Fibroblast of gingiva (primary cell): Measurements from ENCODE around the gene CIP2A.

Source experiments
- DNase-seq: peaks from one replicate; pipeline ENCODE4 v3.0.0-alpha.2; 2011; ENCODE audit warnings: low read depth

Gene CIP2A

DNA sequence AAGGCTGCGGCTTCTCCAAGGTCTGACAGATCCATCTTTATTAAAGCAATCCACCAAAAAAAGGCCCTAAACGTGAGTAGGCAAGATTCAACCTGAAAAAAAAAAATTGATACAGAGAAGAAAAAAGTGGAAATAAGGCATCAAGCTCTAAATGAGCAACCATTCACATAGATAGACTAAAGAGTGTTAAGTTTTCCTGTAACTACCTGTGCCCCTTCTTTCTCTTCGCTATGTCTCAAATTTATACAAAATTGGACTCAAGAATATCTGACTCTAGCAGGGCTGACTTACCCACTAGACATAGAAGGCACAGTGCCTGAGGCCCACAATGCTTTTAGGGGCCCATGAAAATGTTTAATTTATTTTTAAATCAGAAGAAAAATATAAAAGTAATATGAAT, 78.7 kb downstream of the CIP2A start, which contains the start of gene MYH15:
Gene MYH15, minus strand, starts transcription at position 101 of the 400 bp plus-strand sequence. Its CDS starts 66 bp downstream, at position 35.
- DNase-seq, result no peak

DNA sequence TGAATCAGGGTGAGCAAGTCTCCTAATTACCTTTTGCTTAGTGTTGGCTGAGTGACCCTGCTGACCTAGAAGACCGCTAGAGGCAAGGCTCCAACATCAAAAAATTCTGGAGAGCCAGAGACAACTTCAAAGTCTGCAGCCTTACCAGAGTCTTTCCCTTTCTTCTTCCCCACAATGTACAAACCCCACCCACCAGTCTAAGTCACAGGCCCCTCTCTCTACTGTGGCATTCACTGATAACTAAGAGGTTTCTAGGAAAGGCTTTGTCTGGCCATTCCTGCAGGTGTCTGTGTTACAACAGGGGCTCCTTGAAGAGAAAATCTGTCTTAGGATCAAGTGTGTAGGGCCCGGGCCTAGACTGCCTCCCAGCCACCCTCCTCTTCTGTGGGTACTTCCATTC, 79.4 kb downstream of the CIP2A start:
- no peak for DNase-seq

DNA sequence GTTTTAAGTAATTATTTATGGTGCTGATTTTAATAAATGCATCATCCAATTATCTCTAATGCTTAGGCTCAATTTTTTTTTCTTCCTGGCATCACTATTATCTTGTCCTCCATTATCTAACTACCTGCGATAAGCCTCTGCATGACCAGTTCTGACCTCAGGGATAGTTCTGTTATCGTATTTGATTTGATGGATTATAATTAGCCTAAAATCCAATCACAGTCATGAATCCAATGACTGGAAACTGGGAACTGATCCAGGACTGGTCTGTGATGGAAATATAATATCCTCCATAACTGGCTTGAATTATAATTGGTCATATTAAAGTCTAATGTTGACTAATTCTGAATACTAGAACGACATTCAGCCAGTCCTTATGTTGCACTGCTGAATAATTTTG, 80.0 kb downstream of the CIP2A start:
- DNase-seq, result no peak

DNA sequence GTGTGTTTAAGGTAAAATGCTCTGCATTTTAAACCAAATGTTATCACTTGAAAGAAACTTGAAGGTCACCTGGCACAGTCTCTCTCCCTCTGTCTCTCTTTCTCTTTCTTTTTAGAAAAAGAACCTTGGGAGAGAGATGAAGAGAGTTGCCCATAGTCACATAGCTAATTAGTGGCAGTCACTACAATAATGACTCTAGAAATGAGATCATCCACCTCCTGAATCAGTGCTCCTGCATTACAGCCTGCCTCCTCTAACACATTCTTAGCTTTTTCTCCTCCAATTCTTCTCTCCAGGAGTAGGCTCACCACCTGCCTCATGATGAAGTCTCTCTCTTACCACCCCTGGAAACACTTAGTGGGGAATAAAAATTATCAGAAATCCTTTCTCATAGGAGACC, 81.3 kb downstream of the CIP2A start:
- no peak for DNase-seq

DNA sequence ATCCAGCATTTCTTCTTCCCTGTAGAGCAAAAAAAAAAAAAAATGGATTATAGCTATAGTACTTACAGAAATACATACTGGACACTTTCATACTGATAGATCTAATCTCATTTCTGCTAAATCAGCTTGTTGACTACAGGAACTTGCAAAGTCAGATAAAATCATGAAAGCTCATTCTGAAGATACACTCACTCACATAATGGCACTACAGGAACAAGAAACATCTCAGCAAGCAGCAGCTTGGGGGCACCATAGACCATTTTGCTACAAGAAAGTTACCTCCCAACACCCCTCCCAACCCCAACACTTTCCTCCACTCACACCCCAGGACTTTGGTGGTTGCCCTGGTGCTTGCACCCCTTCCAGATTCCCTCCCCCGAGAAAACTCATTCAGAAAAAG, 83.4 kb downstream of the CIP2A start:
- no peak for DNase-seq

DNA sequence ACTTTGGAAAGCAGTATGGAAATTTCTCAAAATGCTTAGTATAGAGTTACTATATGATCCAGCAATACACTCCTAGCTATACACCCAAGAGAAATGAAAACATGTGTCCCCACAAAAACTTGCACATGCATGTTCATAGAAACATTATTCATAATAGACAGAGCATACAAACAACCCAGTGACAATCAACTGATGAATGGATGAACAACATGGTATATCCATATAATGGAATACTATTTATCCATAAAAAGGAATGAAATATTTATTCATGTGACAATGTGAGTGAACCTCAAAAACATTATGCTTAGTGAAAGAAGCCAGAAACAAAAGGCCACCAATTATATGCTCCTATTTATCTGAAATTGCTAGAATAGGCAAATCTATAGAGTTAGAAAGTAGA, 85.5 kb downstream of the CIP2A start:
- DNase-seq, result no peak

DNA sequence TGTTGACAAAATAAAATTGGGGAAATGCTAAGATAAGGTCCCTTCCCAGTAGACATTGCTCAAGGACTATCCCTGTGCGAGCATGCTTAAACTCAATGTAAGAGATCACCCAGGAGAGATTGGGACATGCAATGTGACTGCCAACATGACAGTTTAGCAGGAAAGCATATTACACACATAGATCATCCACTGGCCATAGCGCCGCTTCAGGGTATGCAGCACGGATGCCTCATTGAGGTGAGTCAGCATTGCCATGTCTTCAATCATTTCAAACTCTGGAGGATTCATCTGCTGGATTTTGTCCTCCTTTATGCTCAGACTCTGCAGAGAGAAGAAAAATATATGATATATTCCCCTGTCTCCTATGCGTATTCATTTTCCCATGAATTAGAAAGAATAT, 87.7 kb downstream of the CIP2A start:
- no peak for DNase-seq

DNA sequence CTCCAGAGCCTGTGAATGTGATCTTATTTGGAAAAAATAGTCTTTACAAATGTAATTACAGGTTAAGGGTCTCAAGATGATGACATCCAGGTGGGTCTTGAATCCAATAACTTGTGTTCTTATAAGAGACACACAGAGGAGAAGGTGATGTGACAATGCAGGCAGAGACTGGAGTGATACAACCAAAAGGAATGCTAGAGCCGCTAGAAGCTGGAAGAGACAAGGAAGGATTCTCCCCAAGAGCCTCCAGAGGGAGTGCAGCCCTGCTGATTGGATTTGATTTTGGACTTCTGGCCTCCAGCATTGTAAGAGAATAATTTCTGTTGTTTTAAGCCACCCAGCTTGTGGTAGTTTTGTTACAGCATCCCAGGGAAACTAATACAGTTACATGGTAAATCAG, 88.5 kb downstream of the CIP2A start:
- DNase-seq, result no peak
